GM18517 (cell line): ENCODE results near the gene SCYGR4.
"Not testable (repeated sequence)": the region's sequence is repeated elsewhere in the genome, so short reads cannot be mapped to it uniquely, and the experiment has no call there.

Source experiments
- ATAC-seq: cut with Tn5 transposase; IDR thresholded peaks from one replicate; pipeline ENCODE4 v1.9.1; 2021; ENCODE audit warnings: mild to moderate bottlenecking, moderate library complexity; ENCODE audit not compliant: unreplicated experiment

Gene SCYGR4

GRCh38 chr2:227665189-227665940 is 48.1 kb downstream of the SCYGR4 start:
- no peak for ATAC-seq

DNA sequence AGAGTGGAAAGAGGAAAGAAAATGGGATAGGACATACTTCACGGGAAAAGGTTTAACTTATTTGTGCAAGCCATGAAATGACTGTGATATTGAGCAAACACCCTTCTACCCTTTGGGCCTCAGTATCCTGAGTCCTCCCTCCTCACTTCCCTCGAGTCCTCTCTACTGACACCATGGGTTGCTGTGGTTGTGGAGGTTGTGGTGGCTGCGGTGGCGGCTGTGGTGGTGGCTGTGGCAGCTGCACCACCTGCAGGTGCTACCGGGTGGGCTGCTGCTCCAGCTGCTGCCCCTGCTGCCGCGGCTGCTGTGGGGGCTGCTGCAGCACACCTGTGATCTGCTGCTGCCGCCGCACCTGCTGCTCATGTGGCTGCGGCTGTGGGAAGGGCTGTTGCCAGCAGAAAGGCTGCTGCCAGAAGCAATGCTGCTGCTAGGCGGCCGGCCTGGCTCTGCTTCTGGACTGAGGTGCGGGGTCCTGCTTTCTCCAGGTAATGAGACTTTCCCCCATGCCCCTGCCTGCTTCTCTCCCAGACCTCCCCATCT is 49.4 kb downstream of the SCYGR4 start, which contains the start of gene SCYGR5:
Gene SCYGR5, plus strand, starts transcription at position 174 of the 540 bp plus-strand sequence. Its CDS starts 0 bp downstream, at position 174.
- ATAC-seq: not testable (repeated sequence)
